HepG2 (cell line): ENCODE results near the gene SEC14L2. TPM values are rescaled to one million over a fixed set of nuclear protein-coding genes. Genes with fewer than 3 reads are reported as not detected.

Source experiments
- ATAC-seq: fragments of 200-7000 bp; cut with Tn5 transposase; 3 replicates; pipeline ENCODE4 v1.9.1; 2020; ENCODE audit warnings: mild to moderate bottlenecking, moderate library complexity
- BruUV-seq: library from RNA; stranded (reverse); fragments of 400-500 nt; replicated peaks from 2 replicates; lab custom pipeline; 2021; lab: Mats Ljungman, UMichigan
- CTCF ChIA-PET: fragments of 300-600 bp; formaldehyde crosslinking; extraction: SDS; loops from one replicate; lab custom pipeline; 2021; ENCODE audit warnings: low total read pairs, inconsistent platforms, low intra/inter-chr PET ratio; lab: Yijun Ruan, JAX
- POLR2A ChIA-PET: fragments of 350-600 bp; sonication (Branson Sonifier 250); formaldehyde crosslinking; loops from one replicate; lab custom pipeline; 2020; ENCODE audit warnings: antibody characterized with exemption, inconsistent platforms; lab: Yijun Ruan, JAX
- DNase-seq: peaks from one replicate; pipeline ENCODE4 v3.0.0-alpha.2; 2015; ENCODE audit warnings: low spot score
- FAIRE-seq: peaks from 3 replicates; lab custom pipeline; 2011; peaks lifted over from hg19 to GRCh38; lab: Jason Lieb, UNC
- H2AFZ ChIP-seq: one replicate; pipeline ENCODE4 v1.6.1; 2011; ENCODE audit warnings: low read length, inconsistent platforms
- H3K27ac ChIP-seq: fragments of 300-600 bp; 3 replicates; pipeline ENCODE4 v1.8.0; 2011; ENCODE audit warnings: mixed run types, mild to moderate bottlenecking, mixed read lengths, low read length, inconsistent platforms; ENCODE audit not compliant: insufficient read depth; ENCODE audit errors: extremely low read length
- H3K27me3 ChIP-seq, 2 experiments: fragments of 200-600 bp in 1 of 2; 2 replicates in 1 of 2; 3 replicates in 1 of 2; pipeline versions ENCODE4 v1.6.0 to v1.8.0; 2011; ENCODE audit warnings: low read length in 2 of 2, mild to moderate bottlenecking in 2 of 2, moderate library complexity in 2 of 2, inconsistent platforms in 1 of 2; ENCODE audit not compliant: insufficient read depth in 2 of 2, control insufficient read depth in 1 of 2
- H3K36me3 ChIP-seq, 2 experiments: fragments of 200-600 bp in 1 of 2; replicated peaks in 1 of 2; 2 replicates in 1 of 2; 3 replicates in 1 of 2; pipeline versions ENCODE4 v1.5.1 to v1.8.0; 2011; ENCODE audit warnings: low read length in 2 of 2, inconsistent platforms in 1 of 2; ENCODE audit not compliant: insufficient read depth in 2 of 2, control insufficient read depth in 1 of 2
- H3K4me1 ChIP-seq: 2 replicates; pipeline ENCODE4 v1.5.1; 2012; ENCODE audit warnings: low read length, inconsistent platforms; ENCODE audit not compliant: insufficient read depth
- H3K4me2 ChIP-seq: 2 replicates; pipeline ENCODE4 v1.6.0; 2011; ENCODE audit warnings: low read depth, low read length, inconsistent platforms
- H3K4me3 ChIP-seq, 3 experiments: fragments of 200-600 bp in 1 of 3; sonication (generic), shearing (Covaris generic) in 1 of 3; replicated peaks in 1 of 3; 2 replicates each; pipeline ENCODE4 v1.5.1; 2011 to 2016; ENCODE audit warnings: low read length in 3 of 3, inconsistent platforms in 2 of 3, low read depth in 2 of 3, mild to moderate bottlenecking in 2 of 3, control low read depth in 1 of 3, mixed read lengths in 1 of 3; ENCODE audit not compliant: insufficient read depth in 1 of 3
- H3K79me2 ChIP-seq: one replicate; pipeline ENCODE4 v1.6.1; 2011; ENCODE audit warnings: low read length, inconsistent platforms; ENCODE audit not compliant: insufficient read depth
- H3K9ac ChIP-seq: 2 replicates; pipeline ENCODE4 v1.6.0; 2011; ENCODE audit warnings: mild to moderate bottlenecking, low read depth, low read length, inconsistent platforms; ENCODE audit not compliant: insufficient read depth
- H3K9me3 ChIP-seq: 2 replicates; pipeline ENCODE4 v1.5.1; 2012; ENCODE audit warnings: mild to moderate bottlenecking, low read length
- H4K20me1 ChIP-seq: 2 replicates; pipeline ENCODE4 v1.6.0; 2011; ENCODE audit warnings: inconsistent platforms, mild to moderate bottlenecking, low read length, moderate library complexity; ENCODE audit not compliant: insufficient read depth
- ESRRA ChIP-seq: sonication (generic); formaldehyde crosslinking; IDR thresholded peaks from 2 replicates; pipeline ENCODE4 v1.5.1; 2020; ENCODE audit warnings: mild to moderate bottlenecking, low read depth, missing genetic modification reagents
- GLMP ChIP-seq: sonication (generic); formaldehyde crosslinking; IDR thresholded peaks from 2 replicates; pipeline ENCODE4 v1.9.0; 2021; ENCODE audit warnings: missing genetic modification reagents, mild to moderate bottlenecking, borderline replicate concordance
- IRF1 ChIP-seq: sonication (generic); formaldehyde crosslinking; IDR thresholded peaks from 2 replicates; pipeline ENCODE4 v1.4.0; 2020; ENCODE audit warnings: low read depth, mild to moderate bottlenecking, missing genetic modification reagents
- POLR2G ChIP-seq: fragments of 200-400 bp; formaldehyde crosslinking; IDR thresholded peaks from 2 replicates; pipeline ENCODE4 v1.6.1; 2018; ENCODE audit warnings: mild to moderate bottlenecking, low read depth, low read length, moderate library complexity
- PPARG ChIP-seq: conservative IDR thresholded peaks from 2 replicates; pipeline ENCODE4 v1.6.1; 2016; ENCODE audit warnings: missing biosample characterization, missing genetic modification reagents
- SNAI1 ChIP-seq: sonication (generic); formaldehyde crosslinking; IDR thresholded peaks from 2 replicates; pipeline ENCODE4 v1.5.0; 2020; ENCODE audit warnings: mild to moderate bottlenecking, missing genetic modification reagents, borderline replicate concordance
- ZFP41 ChIP-seq: sonication (generic); formaldehyde crosslinking; IDR thresholded peaks from 2 replicates; pipeline ENCODE4 v1.4.0; 2020; ENCODE audit warnings: mild to moderate bottlenecking, missing genetic modification reagents, borderline replicate concordance
- ZNF143 ChIP-seq: sonication (generic); formaldehyde crosslinking; IDR thresholded peaks from 2 replicates; pipeline ENCODE4 v1.4.0; 2020; ENCODE audit warnings: missing genetic modification reagents
- ZNF619 ChIP-seq: sonication (generic); formaldehyde crosslinking; IDR thresholded peaks from 2 replicates; pipeline ENCODE4 v1.4.0; 2020; ENCODE audit warnings: mild to moderate bottlenecking, missing genetic modification reagents
- ZNF709 ChIP-seq: sonication (generic); formaldehyde crosslinking; IDR thresholded peaks from 2 replicates; pipeline ENCODE4 v1.5.0; 2020; ENCODE audit warnings: mild to moderate bottlenecking, missing genetic modification reagents
- WGBS: methylation state at CpG from one replicate; pipeline ENCODE4 v1.1.6; 2017; ENCODE audit warnings: low lambda C conversion rate; 5-methylcytosine and 5-hydroxymethylcytosine counted together
- in situ Hi-C: cut with HindIII; loops from 2 replicates; pipeline ENCODE4 v1.10.0; 2017; ENCODE audit warnings: low pct_unique_long_range_greater_than_20kb; ENCODE audit not compliant: extremely low pct_ligation_motif_present
- intact Hi-C: fragments of 100-400 bp; cut with micrococcal nuclease; formaldehyde crosslinking; loops from one replicate; pipeline ENCODE4 v1.10.0; 2022; ENCODE audit not compliant: unreplicated experiment
- polyA plus RNA-seq, 8 experiments: library from polyadenylated mRNA; depleted of rRNA in 3 of 8; stranded (reverse) in 7 of 8; unstranded in 1 of 8; fragments of >200 nt; fragmentation: Illumina TruSeq in 4 of 8; extraction: Trizol in 4 of 8; gene quantifications; 2 replicates each; pipeline versions ENCODE4 v1.2.1 to v1.2.3, GENCODE V29; 2011 to 2016; ENCODE audit warnings: low read depth in 4 of 8, missing spikeins in 1 of 8, mixed read lengths in 1 of 8; ENCODE audit not compliant: insufficient read depth in 1 of 8
- total RNA-seq, 5 experiments: library from RNA; depleted of rRNA; stranded (reverse); fragments of >200 nt; fragmentation: Illumina TruSeq; extraction: Trizol; gene quantifications; 2 replicates each; pipeline ENCODE4 v1.2.3, GENCODE V29; 2016; ENCODE audit warnings: low read depth in 1 of 5
- TF ChIP-seq, protein P1 (sequence below): sonication (generic); formaldehyde crosslinking; IDR thresholded peaks from 2 replicates; pipeline ENCODE4 v1.4.0; 2020; ENCODE audit warnings: missing genetic modification reagents
- TF ChIP-seq, protein P2 (sequence below): sonication (generic); formaldehyde crosslinking; IDR thresholded peaks from 2 replicates; pipeline ENCODE4 v1.5.1; 2020; ENCODE audit warnings: missing genetic modification reagents, mild to moderate bottlenecking, borderline replicate concordance
- TF ChIP-seq, protein P3 (sequence below): IDR thresholded peaks from 2 replicates; pipeline ENCODE4 v1.6.1; 2016; ENCODE audit warnings: missing biosample characterization, missing genetic modification reagents, low read depth
- TF ChIP-seq, protein P4 (sequence below): sonication (generic); formaldehyde crosslinking; IDR thresholded peaks from 2 replicates; pipeline ENCODE4 v1.8.1; 2023; ENCODE audit warnings: missing genetic modification reagents, inconsistent platforms, borderline replicate concordance

The SEC14L2 gene
- total and polyA plus RNA-seq, 2 of the 13 experiments (the other 11 are each of a cell fraction or from before 2014, with no cell fraction given): 4.1 to 5.1 TPM

DNA sequence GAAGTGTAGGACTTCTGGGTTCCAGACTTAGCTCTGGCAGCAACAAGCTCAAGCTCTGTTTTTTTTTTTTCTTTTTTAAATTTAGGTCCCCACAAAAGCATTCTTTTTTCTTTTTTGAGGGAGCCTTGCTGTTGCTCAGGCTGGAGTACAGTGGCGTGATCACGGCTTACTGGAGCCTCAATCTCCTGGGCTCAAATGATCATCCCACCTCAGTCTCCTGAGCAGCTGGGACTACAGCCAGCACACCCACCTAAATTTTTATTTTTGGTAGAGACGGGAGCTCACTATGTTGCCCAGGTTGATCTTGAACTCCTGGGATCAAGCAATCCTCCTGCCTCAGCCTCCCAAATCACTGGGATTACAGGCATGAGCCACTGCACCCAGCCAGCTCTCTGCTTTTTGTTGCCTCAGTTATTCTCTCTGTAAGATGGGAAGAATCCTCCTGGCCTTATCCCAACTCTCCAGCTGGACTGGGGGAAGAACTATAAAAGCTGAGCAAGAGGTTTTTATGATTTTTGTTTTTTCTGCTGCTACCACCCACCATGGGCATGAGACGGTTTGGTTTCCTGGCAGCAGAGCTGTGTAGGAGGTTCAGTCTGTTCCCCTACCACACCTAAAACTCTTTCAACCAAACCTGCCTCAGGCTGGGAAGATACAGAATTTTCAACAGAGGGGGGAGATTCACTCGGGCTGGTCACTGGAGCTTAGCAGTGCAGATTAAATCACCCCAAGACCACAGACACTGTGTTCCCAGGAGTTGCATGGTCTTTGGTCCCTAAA is 17.1 kb downstream of the SEC14L2 start:
- no peak overlapping the region for H3K4me3 ChIP-seq
- H2AFZ ChIP-seq: no peak overlapping the region
- ChIA-PET CTCF (no interaction called here), POLR2A (interaction anchor here (2.3 to 8.5 kb wide), 2 partner anchors 9 to 12 kb away, joined by 5 to 42 read pairs; partner anchors contain the start of gene MTFP1)
- no peak for FAIRE-seq
- peaks cover 2% of the 10 kb centered on the region for H3K79me2 ChIP-seq
- no peak overlapping the region for H3K27ac ChIP-seq
- H3K4me1 ChIP-seq: peaks cover 38% of the 10 kb centered on the region
- WGBS: 95% methylated on average over 5 of the region's 5 CpGs
- H3K9me3 ChIP-seq: no peaks in the 10 kb centered on the region
- intact Hi-C loops: no loop called here
- peaks cover 10 to 43% of the 10 kb centered on the region in 2 experiments for H3K36me3 ChIP-seq
- no peaks in the 10 kb centered on the region for H3K27me3 ChIP-seq
- ATAC-seq: no peak
- no peak for DNase-seq
- BruUV-seq: no TSS peak
- no peak overlapping the region for H3K9ac ChIP-seq
- H4K20me1 ChIP-seq: no peaks in the 10 kb centered on the region
- in situ Hi-C loops: no loop called here
- H3K4me2 ChIP-seq: no peak overlapping the region
- TF ChIP-seq ZNF143 (no peak), PPARG (CRISPR knock-in tag) (no peak), ZNF709 (CRISPR knock-in tag) (no peak), SNAI1 (no peak), ZNF619 (CRISPR knock-in tag) (no peak), ZFP41 (no peak), IRF1 (no peak), GLMP (CRISPR knock-in tag) (no peak), POLR2G (no peak), ESRRA (no peak)
- TF ChIP-seq, protein P1, sequence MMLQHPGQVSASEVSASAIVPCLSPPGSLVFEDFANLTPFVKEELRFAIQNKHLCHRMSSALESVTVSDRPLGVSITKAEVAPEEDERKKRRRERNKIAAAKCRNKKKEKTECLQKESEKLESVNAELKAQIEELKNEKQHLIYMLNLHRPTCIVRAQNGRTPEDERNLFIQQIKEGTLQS: no peak
- TF ChIP-seq, protein P2, sequence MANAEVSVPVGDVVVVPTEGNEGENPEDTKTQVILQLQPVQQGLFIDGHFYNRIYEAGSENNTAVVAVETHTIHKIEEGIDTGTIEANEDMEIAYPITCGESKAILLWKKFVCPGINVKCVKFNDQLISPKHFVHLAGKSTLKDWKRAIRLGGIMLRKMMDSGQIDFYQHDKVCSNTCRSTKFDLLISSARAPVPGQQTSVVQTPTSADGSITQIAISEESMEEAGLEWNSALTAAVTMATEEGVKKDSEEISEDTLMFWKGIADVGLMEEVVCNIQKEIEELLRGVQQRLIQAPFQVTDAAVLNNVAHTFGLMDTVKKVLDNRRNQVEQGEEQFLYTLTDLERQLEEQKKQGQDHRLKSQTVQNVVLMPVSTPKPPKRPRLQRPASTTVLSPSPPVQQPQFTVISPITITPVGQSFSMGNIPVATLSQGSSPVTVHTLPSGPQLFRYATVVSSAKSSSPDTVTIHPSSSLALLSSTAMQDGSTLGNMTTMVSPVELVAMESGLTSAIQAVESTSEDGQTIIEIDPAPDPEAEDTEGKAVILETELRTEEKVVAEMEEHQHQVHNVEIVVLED (CRISPR knock-in tag): no peak
- TF ChIP-seq, protein P3, sequence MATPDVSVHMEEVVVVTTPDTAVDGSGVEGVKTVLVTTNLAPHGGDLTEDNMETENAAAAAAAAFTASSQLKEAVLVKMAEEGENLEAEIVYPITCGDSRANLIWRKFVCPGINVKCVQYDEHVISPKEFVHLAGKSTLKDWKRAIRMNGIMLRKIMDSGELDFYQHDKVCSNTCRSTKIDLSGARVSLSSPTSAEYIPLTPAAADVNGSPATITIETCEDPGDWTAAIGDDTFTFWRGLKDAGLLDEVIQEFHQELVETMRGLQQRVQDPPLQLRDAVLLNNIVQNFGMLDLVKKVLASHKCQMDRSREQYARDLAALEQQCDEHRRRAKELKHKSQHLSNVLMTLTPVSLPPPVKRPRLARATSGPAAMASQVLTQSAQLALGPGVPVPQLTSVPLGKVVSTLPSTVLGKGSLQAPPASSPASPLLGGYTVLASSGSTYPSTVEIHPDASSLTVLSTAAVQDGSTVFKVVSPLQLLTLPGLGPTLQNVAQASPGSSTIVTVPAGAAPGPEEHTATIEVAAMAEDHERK: no peak
- TF ChIP-seq, protein P4, sequence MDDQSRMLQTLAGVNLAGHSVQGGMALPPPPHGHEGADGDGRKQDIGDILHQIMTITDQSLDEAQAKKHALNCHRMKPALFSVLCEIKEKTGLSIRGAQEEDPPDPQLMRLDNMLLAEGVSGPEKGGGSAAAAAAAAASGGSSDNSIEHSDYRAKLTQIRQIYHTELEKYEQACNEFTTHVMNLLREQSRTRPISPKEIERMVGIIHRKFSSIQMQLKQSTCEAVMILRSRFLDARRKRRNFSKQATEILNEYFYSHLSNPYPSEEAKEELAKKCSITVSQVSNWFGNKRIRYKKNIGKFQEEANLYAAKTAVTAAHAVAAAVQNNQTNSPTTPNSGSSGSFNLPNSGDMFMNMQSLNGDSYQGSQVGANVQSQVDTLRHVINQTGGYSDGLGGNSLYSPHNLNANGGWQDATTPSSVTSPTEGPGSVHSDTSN: no peak
